B cell (primary cell): ENCODE data around the gene DNASE1L3. TPM values are rescaled to one million over a fixed set of nuclear protein-coding genes. Genes with fewer than 3 reads are reported as not detected.
A peak's percentile ranks its signal among the peaks of the same experiment; 100 is the strongest.

Experiments
- ATAC-seq: fragments of 200-7000 bp; cut with Tn5 transposase; one replicate; pipeline ENCODE4 v1.10.0; 2021; ENCODE audit warnings: low read depth, mild to moderate bottlenecking, moderate number of reproducible peaks, moderate library complexity
- CTCF ChIA-PET: fragments of 350-600 bp; sonication (Branson Sonifier 250); formaldehyde crosslinking; loops from one replicate; lab custom pipeline; 2021; ENCODE audit warnings: antibody characterized with exemption, inconsistent platforms; lab: Charles Lee
- POLR2A ChIA-PET: fragments of 350-600 bp; sonication (Branson Sonifier 250); formaldehyde crosslinking; loops from one replicate; lab custom pipeline; 2021; ENCODE audit warnings: antibody characterized with exemption; lab: Charles Lee
- DNase-seq: peaks from one replicate; pipeline ENCODE4 v3.0.0; 2013
- H2AFZ ChIP-seq: 2 replicates; pipeline ENCODE4 v1.6.1; 2012; ENCODE audit warnings: mild to moderate bottlenecking, low read depth, low read length; ENCODE audit not compliant: insufficient read depth, poor library complexity, severe bottlenecking
- H3K27ac ChIP-seq, 2 donors: 1 replicate in 1 of 2; 2 replicates in 1 of 2; pipeline ENCODE4 v1.5.1; 2012 to 2013; ENCODE audit warnings: low read length in 2 of 2, mild to moderate bottlenecking in 2 of 2, moderate library complexity in 1 of 2
- H3K27me3 ChIP-seq, 4 experiments: fragments of 200-600 bp in 1 of 4; sonication (generic) in 1 of 4; replicated peaks in 1 of 4; 1 replicate in 2 of 4; 2 replicates in 2 of 4; pipeline versions ENCODE4 v1.6.1 to v1.7.0; 2013 to 2016; ENCODE audit warnings: low read length in 3 of 4, mild to moderate bottlenecking in 2 of 4, mixed read lengths in 1 of 4, moderate library complexity in 1 of 4; ENCODE audit not compliant: insufficient read depth in 4 of 4, control insufficient read depth in 3 of 4; ENCODE audit errors: control extremely low read depth in 1 of 4
- H3K36me3 ChIP-seq, 2 experiments: replicated peaks in 1 of 2; 1 replicate in 1 of 2; 2 replicates in 1 of 2; pipeline versions ENCODE4 v1.6.1 to v1.7.1; 2013; ENCODE audit warnings: low read length in 1 of 2; ENCODE audit not compliant: insufficient read depth in 2 of 2, control insufficient read depth in 1 of 2; ENCODE audit errors: control extremely low read depth in 1 of 2, extremely low read depth in 1 of 2
- H3K4me1 ChIP-seq, 2 donors: fragments of 200-600 bp in 1 of 2; sonication (generic) in 1 of 2; 1 replicate in 1 of 2; 2 replicates in 1 of 2; pipeline versions ENCODE4 v1.5.1 to v1.6.1; 2013 to 2017; ENCODE audit warnings: low read length in 2 of 2; ENCODE audit not compliant: control insufficient read depth in 2 of 2, insufficient read depth in 2 of 2
- H3K4me2 ChIP-seq: replicated peaks from 2 replicates; pipeline ENCODE3; 2012; ENCODE audit warnings: mild to moderate bottlenecking, low read depth, low read length; ENCODE audit not compliant: poor library complexity, severe bottlenecking
- H3K4me3 ChIP-seq, 5 experiments: fragments of 200-600 bp in 1 of 5; sonication (generic) in 1 of 5; 1 replicate in 3 of 5; 2 replicates in 2 of 5; pipeline versions ENCODE4 v1.5.1 to v1.7.0; 2011 to 2016; ENCODE audit warnings: low read length in 4 of 5, mild to moderate bottlenecking in 4 of 5, low read depth in 2 of 5, control low read depth in 1 of 5, moderate library complexity in 1 of 5; ENCODE audit not compliant: insufficient read depth in 1 of 5; ENCODE audit errors: control extremely low read depth in 1 of 5, extremely low read depth in 1 of 5
- H3K79me2 ChIP-seq: fragments of 200-600 bp; sonication (generic); one replicate; pipeline ENCODE4 v1.6.0; 2016; ENCODE audit warnings: low read length; ENCODE audit not compliant: control insufficient read depth, insufficient read depth
- H3K9ac ChIP-seq: fragments of 200-600 bp; sonication (generic); 2 replicates; pipeline ENCODE4 v1.6.1; 2017; ENCODE audit warnings: mild to moderate bottlenecking, low read length, moderate library complexity
- H3K9me3 ChIP-seq, 3 donors: one replicate each; pipeline versions ENCODE4 v1.6.1 to v1.7.1; 2013; ENCODE audit warnings: low read length in 2 of 3; ENCODE audit not compliant: control insufficient read depth in 2 of 3, insufficient read depth in 1 of 3; ENCODE audit errors: control extremely low read depth in 1 of 3
- H4K20me1 ChIP-seq: 2 replicates; pipeline ENCODE4 v1.6.0; 2012; ENCODE audit warnings: mild to moderate bottlenecking, low read length; ENCODE audit not compliant: insufficient read depth, control insufficient read depth, poor library complexity, severe bottlenecking
- H3K27ac Mint-ChIP-seq: one replicate; pipeline ENCODE4 v1.8.0; 2021; ENCODE audit warnings: mixed read lengths
- H3K27me3 Mint-ChIP-seq: one replicate; pipeline ENCODE4 v1.8.0; 2021; ENCODE audit warnings: mixed read lengths
- H3K4me1 Mint-ChIP-seq: one replicate; pipeline ENCODE4 v1.8.0; 2021; ENCODE audit warnings: mixed read lengths
- H3K4me3 Mint-ChIP-seq: one replicate; pipeline ENCODE4 v1.8.0; 2021; ENCODE audit warnings: mixed read lengths
- H3K9me3 Mint-ChIP-seq: one replicate; pipeline ENCODE4 v1.8.0; 2022; ENCODE audit warnings: mixed read lengths; ENCODE audit not compliant: insufficient read depth
- CTCF ChIP-seq: fragments of 200-600 bp; IDR thresholded peaks from one replicate; pipeline ENCODE4 v1.8.0; 2022; ENCODE audit warnings: antibody characterized with exemption, mild to moderate bottlenecking
- EZH2 ChIP-seq: IDR thresholded peaks from 2 replicates; pipeline ENCODE4 v1.6.1; 2012; ENCODE audit warnings: borderline replicate concordance, low read depth, mild to moderate bottlenecking, moderate library complexity, low read length; ENCODE audit not compliant: insufficient read depth, poor library complexity, severe bottlenecking
- WGBS: methylation state at CpG from one replicate; pipeline ENCODE4 v1.1.5; 2013; ENCODE audit warnings: missing lambda C conversion rate; ENCODE audit not compliant: insufficient coverage; 5-methylcytosine and 5-hydroxymethylcytosine counted together
- intact Hi-C: fragments of 100-400 bp; cut with micrococcal nuclease; formaldehyde crosslinking; loops from one replicate; pipeline ENCODE4 v1.10.0; 2022
- polyA plus RNA-seq: library from polyadenylated mRNA; depleted of rRNA; stranded (reverse); fragments of >200 nt; gene quantifications from 2 replicates; pipeline ENCODE4 v1.2.3, GENCODE V29; 2012
- total RNA-seq, 2 donors: library from RNA; stranded (reverse); fragments of 120-200 nt in 1 of 2; gene quantifications; 1 replicate in 1 of 2; 2 replicates in 1 of 2; pipeline versions ENCODE4 v1.2.3 to v1.2.4, GENCODE V29; 2013 to 2022

The DNASE1L3 gene
- total and polyA plus RNA-seq, 2 donors (not counting 1 experiment from before 2014, with no cell fraction given), result 0.39 to 2.6 TPM

GRCh38 chr3:58236527-58237237 lies 25.9 kb upstream of the DNASE1L3 start:
- intact Hi-C loops, result loop anchor here (1.0 to 10.0 kb wide), 6 partner anchors 40 to 542 kb away; partner anchors contain the start of genes DENND6A, HTD2, KCTD6 and PDHB
- H3K9ac ChIP-seq, result peak overlapping the region; percentile 88
- DNase-seq, result peak; percentile 21
- peak overlapping the region; percentile 99 for H2AFZ ChIP-seq
- WGBS, result 19% methylated on average over 24 of the region's 24 CpGs
- H3K27me3 ChIP-seq, result no peaks in the 10 kb centered on the region
- peaks cover 48 to 55% of the 10 kb centered on the region in 2 donors for H3K4me1 ChIP-seq
- Mint-ChIP-seq H3K4me3 (peak overlapping the region; percentile 97), H3K9me3 (no peaks in the 10 kb centered on the region), H3K27me3 (no peaks in the 10 kb centered on the region), H3K4me1 (peaks cover 70% of the 10 kb centered on the region), H3K27ac (peak overlapping the region; percentile 94)
- CTCF ChIA-PET, result interaction anchor here (1.0 to 1.5 kb wide), 2 partner anchors 19 to 63 kb away, joined by 4 to 6 read pairs; no protein-coding TSS in a partner anchor
- H3K27ac ChIP-seq, result peak overlapping the region; percentile 63 to 86
- POLR2A ChIA-PET, result interaction anchor here (0.7 kb wide), 1 partner anchor 20 kb away, joined by 6 read pairs; no protein-coding TSS in a partner anchor
- H3K4me2 ChIP-seq, result peak overlapping the region; percentile 97
- peak overlapping the region; percentile 51 to 96 (median 93) for H3K4me3 ChIP-seq
- peaks cover 46% of the 10 kb centered on the region for H3K79me2 ChIP-seq
- H3K36me3 ChIP-seq, result no peaks in the 10 kb centered on the region
- TF ChIP-seq EZH2, result no peak
- no peak for TF ChIP-seq CTCF
- no peaks in the 10 kb centered on the region for H3K9me3 ChIP-seq
- ATAC-seq, result no peak
- H4K20me1 ChIP-seq, result no peaks in the 10 kb centered on the region

- Histone ChIP-seq H3K9ac (no peak overlapping the region), H3K27ac (no peak overlapping the region), H3K4me2 (no peak overlapping the region), H3K27me3 (no peaks in the 10 kb centered on the region), H3K79me2 (peaks cover 39% of the 10 kb centered on the region), H4K20me1 (no peaks in the 10 kb centered on the region), H3K9me3 (no peaks in the 10 kb centered on the region), H3K4me1 (peaks cover 55 to 60% of the 10 kb centered on the region in 2 donors), H3K36me3 (no peaks in the 10 kb centered on the region), H3K4me3 (no peak overlapping the region), H2AFZ (no peak overlapping the region)
- no peak for TF ChIP-seq EZH2
- TF ChIP-seq CTCF, result no peak
- POLR2A ChIA-PET, result no interaction called here
- Mint-ChIP-seq H3K9me3 (no peaks in the 10 kb centered on the region), H3K27ac (peak overlapping the region; percentile 46), H3K4me3 (peak overlapping the region; percentile 97), H3K27me3 (no peaks in the 10 kb centered on the region), H3K4me1 (peaks cover 70% of the 10 kb centered on the region)
- WGBS, result 96% methylated on average over 4 of the region's 4 CpGs
- intact Hi-C loops, result loop anchor here (5.0 to 10.0 kb wide), 3 partner anchors 196 to 541 kb away; partner anchors contain the start of genes DENND6A, KCTD6 and PDHB
- DNase-seq (no peak), ATAC-seq (no peak)
- CTCF ChIA-PET, result interaction anchor here (1.0 to 1.6 kb wide), 3 partner anchors 18 to 66 kb away, joined by 3 to 6 read pairs (median 4); no protein-coding TSS in a partner anchor
Measured at GRCh38 chr3:58235970-58236369, 25.2 kb upstream of the DNASE1L3 start.
